Measurements from ENCODE around the gene DMD. TPM values are rescaled to one million over a fixed set of nuclear protein-coding genes. Genes with fewer than 3 reads are reported as not detected.

The DMD gene
- total and polyA plus RNA-seq, 2 donors (not counting 1 experiment from before 2014, with no cell fraction given): 2.0 to 51.8 TPM

GRCh38 chrX:33086886-33087285, 124.5 kb downstream of the DMD start:
- Histone ChIP-seq H3K4me3 (ENCODE audit: control extremely low read depth in 1 of 5, extremely low read depth in 1 of 5, insufficient read depth in 1 of 5, low read depth in 2 of 5, low read length in 4 of 5) (no peak overlapping the region), H3K27ac (ENCODE audit: low read length in 2 of 2) (no peak overlapping the region), H2AFZ (ENCODE audit: insufficient read depth, low read depth, low read length, poor library complexity, severe bottlenecking) (no peak overlapping the region), H3K27me3 (replicated peaks in 1 of 4; ENCODE audit: control extremely low read depth in 1 of 4, control insufficient read depth in 3 of 4, insufficient read depth in 4 of 4, low read length in 3 of 4) (no peaks in the 10 kb centered on the region), H3K4me1 (ENCODE audit: control insufficient read depth in 2 of 2, insufficient read depth in 2 of 2, low read length in 2 of 2) (no peaks in the 10 kb centered on the region), H3K9me3 (ENCODE audit: control extremely low read depth in 1 of 3, control insufficient read depth in 2 of 3, insufficient read depth in 1 of 3, low read length in 2 of 3) (no peaks in the 10 kb centered on the region), H3K36me3 (replicated peaks in 1 of 2; ENCODE audit: control extremely low read depth in 1 of 2, control insufficient read depth in 1 of 2, extremely low read depth in 1 of 2, insufficient read depth in 2 of 2, low read length in 1 of 2) (no peaks in the 10 kb centered on the region), H3K4me2 (replicated peaks; ENCODE audit: low read depth, low read length, poor library complexity, severe bottlenecking) (no peak overlapping the region), H3K79me2 (ENCODE audit: control insufficient read depth, insufficient read depth, low read length) (no peaks in the 10 kb centered on the region), H3K9ac (ENCODE audit: low read length) (no peak overlapping the region), H4K20me1 (ENCODE audit: control insufficient read depth, insufficient read depth, low read length, poor library complexity, severe bottlenecking) (no peaks in the 10 kb centered on the region)
- H3K4me1 Mint-ChIP-seq: no peaks in the 10 kb centered on the region
- ChIA-PET POLR2A (no interaction called here), CTCF (no interaction called here)
- no peak overlapping the region for H3K4me3 Mint-ChIP-seq
- H3K27ac Mint-ChIP-seq: no peak overlapping the region
- intact Hi-C loops (cut with micrococcal nuclease): no loop called here
- ATAC-seq (ENCODE audit: low read depth) (no peak), DNase-seq (no peak)
- no peaks in the 10 kb centered on the region for H3K9me3 Mint-ChIP-seq (ENCODE audit: insufficient read depth)
- H3K27me3 Mint-ChIP-seq: no peaks in the 10 kb centered on the region
- WGBS (ENCODE audit: insufficient coverage): no CpG with 5 or more reads among the region's 1 CpG
- TF ChIP-seq EZH2 (IDR thresholded peaks at IDR 0.05; ENCODE audit: borderline replicate concordance, insufficient read depth, low read depth, low read length, poor library complexity, severe bottlenecking) (no peak), CTCF (IDR thresholded peaks at IDR 0.05) (no peak)

GRCh38 chrX:33082371-33082770, 129.0 kb downstream of the DMD start:
- no peaks in the 10 kb centered on the region for H3K79me2 ChIP-seq (ENCODE audit: control insufficient read depth, insufficient read depth, low read length)
- no peak overlapping the region for H3K9ac ChIP-seq (ENCODE audit: low read length)
- H3K9me3 Mint-ChIP-seq (ENCODE audit: insufficient read depth): no peaks in the 10 kb centered on the region
- TF ChIP-seq CTCF (IDR thresholded peaks at IDR 0.05) (no peak), EZH2 (IDR thresholded peaks at IDR 0.05; ENCODE audit: borderline replicate concordance, insufficient read depth, low read depth, low read length, poor library complexity, severe bottlenecking) (no peak)
- H3K27me3 ChIP-seq (replicated peaks in 1 of 4; ENCODE audit: control extremely low read depth in 1 of 4, control insufficient read depth in 3 of 4, insufficient read depth in 4 of 4, low read length in 3 of 4): no peaks in the 10 kb centered on the region
- H3K36me3 ChIP-seq (replicated peaks in 1 of 2; ENCODE audit: control extremely low read depth in 1 of 2, control insufficient read depth in 1 of 2, extremely low read depth in 1 of 2, insufficient read depth in 2 of 2, low read length in 1 of 2): no peaks in the 10 kb centered on the region
- H3K27ac Mint-ChIP-seq: no peak overlapping the region
- H3K4me3 Mint-ChIP-seq: no peak overlapping the region
- no peak overlapping the region for H3K4me3 ChIP-seq (ENCODE audit: control extremely low read depth in 1 of 5, extremely low read depth in 1 of 5, insufficient read depth in 1 of 5, low read depth in 2 of 5, low read length in 4 of 5)
- H3K27me3 Mint-ChIP-seq: no peaks in the 10 kb centered on the region
- intact Hi-C loops (cut with micrococcal nuclease): no loop called here
- POLR2A ChIA-PET: no interaction called here
- no peaks in the 10 kb centered on the region for H3K4me1 ChIP-seq (ENCODE audit: control insufficient read depth in 2 of 2, insufficient read depth in 2 of 2, low read length in 2 of 2)
- ATAC-seq (ENCODE audit: low read depth) (no peak), DNase-seq (no peak)
- H3K27ac ChIP-seq (ENCODE audit: low read length in 2 of 2): no peak overlapping the region
- H3K4me2 ChIP-seq (replicated peaks; ENCODE audit: low read depth, low read length, poor library complexity, severe bottlenecking): no peak overlapping the region
- no peaks in the 10 kb centered on the region for H3K9me3 ChIP-seq (ENCODE audit: control extremely low read depth in 1 of 3, control insufficient read depth in 2 of 3, insufficient read depth in 1 of 3, low read length in 2 of 3)
- CTCF ChIA-PET: no interaction called here
- no CpG with 5 or more reads among the region's 1 CpG for WGBS (ENCODE audit: insufficient coverage)
- no peak overlapping the region for H2AFZ ChIP-seq (ENCODE audit: insufficient read depth, low read depth, low read length, poor library complexity, severe bottlenecking)
- H3K4me1 Mint-ChIP-seq: no peaks in the 10 kb centered on the region
- no peaks in the 10 kb centered on the region for H4K20me1 ChIP-seq (ENCODE audit: control insufficient read depth, insufficient read depth, low read length, poor library complexity, severe bottlenecking)
